GM19351 (cell line): Measurements from ENCODE around the gene PRKCA.

Experiments used
- ATAC-seq: cut with Tn5 transposase; IDR thresholded peaks from one replicate; pipeline ENCODE4 v1.9.1; 2021; ENCODE audit warnings: mild to moderate bottlenecking, moderate library complexity; ENCODE audit not compliant: unreplicated experiment

The PRKCA gene

GRCh38 chr17:66407864-66408263, 105.5 kb downstream of the PRKCA start:
- no peak for ATAC-seq

DNA sequence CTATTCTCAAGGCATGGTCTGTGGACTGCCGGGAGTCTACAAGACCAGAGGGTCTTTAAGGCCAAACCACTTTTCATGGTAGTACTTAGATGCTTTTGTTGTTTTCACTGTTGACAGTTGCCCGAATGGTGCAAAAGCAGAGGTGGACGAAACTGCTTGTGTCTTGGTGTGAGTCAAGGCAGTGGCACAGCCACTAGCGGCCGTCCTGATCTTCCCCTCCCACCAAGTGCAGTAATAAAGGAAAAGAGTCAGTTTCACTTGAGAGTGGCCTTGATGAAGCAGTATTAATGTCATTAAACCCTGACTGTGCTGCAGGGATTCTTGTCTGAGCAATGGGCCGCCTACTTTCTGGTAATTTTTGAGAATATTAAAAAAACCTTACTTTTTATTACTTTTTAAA, 109.1 kb downstream of the PRKCA start:
- ATAC-seq = no peak

- ATAC-seq = no peak
Observed at GRCh38 chr17:66412857-66413558, 110.6 kb downstream of the PRKCA start.

DNA sequence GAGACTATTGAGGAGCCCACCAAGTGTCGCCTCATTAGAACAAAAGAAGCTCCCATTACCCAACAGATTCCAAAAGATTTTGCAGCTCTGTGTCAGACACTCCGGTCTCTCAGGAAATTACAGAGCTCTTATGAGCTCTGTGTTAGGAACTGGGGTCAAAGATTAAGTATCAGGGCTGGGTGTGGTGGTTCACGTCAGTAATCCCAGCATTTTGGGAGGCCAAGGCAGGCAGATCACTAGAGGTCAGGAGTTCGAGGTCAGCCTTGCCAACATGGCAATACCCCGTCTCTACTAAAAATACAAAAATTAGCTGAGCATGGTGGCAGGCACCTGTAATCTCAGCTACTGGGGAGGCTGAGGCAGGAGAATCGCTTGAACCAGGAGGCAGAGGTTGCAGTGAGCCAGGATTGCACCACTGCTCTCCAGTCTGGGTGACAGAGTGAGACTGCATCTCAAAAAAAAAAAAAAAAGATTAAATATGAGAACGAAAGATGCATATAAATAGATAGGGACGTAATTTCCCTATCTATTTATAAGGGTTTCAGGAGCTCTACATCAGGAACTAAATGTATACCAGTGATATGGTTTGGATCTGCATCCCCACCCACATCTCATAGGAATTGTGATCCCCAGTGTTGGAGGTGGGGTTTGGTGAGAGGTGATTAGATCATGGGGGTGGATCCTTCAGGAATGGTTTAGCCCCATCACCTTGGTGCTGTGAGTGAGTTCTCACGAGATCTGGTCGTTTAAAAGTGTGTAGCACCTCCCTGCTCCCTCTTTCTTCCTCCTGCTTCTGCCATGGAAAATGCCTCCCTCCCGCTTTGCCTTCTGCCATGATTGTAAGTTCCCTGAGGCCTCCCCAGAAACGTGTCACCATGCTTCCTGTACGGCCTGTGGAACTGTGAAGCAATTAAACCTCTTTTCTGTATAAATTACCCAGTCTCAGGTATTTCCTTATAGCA, 111.4 kb downstream of the PRKCA start:
- ATAC-seq = no peak

DNA sequence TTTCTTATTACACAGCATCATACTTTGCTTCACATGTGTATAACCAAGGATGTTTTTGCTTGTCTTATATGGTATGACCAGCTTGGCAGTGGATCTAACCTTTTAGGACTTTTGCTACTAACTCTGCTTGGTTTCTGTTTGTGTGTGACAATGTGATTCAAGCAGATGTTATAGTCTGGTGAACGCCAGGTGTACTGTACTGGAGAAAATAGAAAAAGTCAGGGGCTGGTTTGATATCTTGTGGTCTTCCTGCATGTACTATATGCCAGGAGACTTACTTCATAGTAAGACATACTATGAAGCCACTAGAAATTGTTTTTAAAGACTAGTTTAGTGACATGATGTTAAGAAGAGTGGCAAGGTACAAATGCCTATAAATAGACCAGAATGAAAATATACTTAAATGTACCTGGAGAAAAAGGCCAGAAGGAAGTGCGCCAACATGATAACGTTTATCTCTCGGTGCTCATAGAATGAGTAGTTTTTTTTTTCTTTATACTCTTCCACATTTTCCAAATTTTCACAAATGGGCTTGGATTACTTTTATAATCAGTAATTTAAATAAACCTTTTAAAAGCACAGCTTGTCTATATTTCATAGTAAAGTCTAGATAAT, 112.3 kb downstream of the PRKCA start:
- ATAC-seq = no peak

DNA sequence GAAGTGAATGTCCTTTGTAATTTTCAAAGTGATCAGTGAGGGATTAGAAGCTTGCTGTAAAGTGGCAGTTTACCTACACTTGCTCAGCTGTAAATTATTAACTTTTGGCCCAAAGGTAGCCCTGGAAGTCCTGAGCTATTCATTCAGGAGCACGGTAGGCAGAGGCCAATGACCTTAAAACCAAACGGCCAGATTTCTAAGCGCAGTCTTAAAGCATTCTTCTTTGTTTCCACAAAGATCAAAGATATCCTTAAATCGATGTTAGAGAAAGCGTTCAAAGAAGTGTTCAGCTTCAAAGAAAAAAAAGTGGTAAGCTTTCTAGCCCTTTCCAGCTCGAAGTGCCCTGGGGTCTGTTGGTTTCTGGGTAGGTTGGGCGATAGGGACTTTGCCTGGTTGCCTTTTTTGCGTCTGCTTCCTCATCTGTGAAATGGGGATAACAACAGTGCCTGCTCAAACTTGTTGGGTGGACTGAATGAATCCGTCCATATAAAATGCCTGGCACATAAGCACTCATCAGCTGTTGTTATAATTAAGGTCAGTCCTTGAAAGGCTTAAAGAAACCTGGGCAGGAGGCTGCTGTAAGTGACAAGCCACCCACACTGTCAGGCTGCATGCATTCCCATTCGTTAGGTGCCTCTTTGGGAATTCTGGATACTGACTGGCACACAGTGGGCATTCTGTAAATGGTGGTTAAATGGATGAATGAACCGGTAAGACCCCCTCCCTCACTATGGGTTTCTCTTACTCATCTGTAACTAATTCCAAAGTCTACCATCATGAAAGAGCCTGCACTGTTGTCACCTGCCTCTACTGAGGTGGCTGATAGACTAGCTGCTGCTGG, 113.2 kb downstream of the PRKCA start:
- no peak for ATAC-seq

GRCh38 chr17:66416207-66416940, 114.0 kb downstream of the PRKCA start:
- no peak for ATAC-seq

GRCh38 chr17:66417300-66417719, 114.9 kb downstream of the PRKCA start:
- ATAC-seq = no peak

- no peak for ATAC-seq
Observed at GRCh38 chr17:66420961-66421371, 118.6 kb downstream of the PRKCA start.

GRCh38 chr17:66422186-66422585, 119.8 kb downstream of the PRKCA start:
- no peak for ATAC-seq

GRCh38 chr17:66423056-66423955, 120.9 kb downstream of the PRKCA start:
- no peak for ATAC-seq

GRCh38 chr17:66425756-66426396, 123.5 kb downstream of the PRKCA start:
- ATAC-seq = no peak

GRCh38 chr17:66426397-66427033, 124.1 kb downstream of the PRKCA start:
- ATAC-seq = peak; percentile 66

DNA sequence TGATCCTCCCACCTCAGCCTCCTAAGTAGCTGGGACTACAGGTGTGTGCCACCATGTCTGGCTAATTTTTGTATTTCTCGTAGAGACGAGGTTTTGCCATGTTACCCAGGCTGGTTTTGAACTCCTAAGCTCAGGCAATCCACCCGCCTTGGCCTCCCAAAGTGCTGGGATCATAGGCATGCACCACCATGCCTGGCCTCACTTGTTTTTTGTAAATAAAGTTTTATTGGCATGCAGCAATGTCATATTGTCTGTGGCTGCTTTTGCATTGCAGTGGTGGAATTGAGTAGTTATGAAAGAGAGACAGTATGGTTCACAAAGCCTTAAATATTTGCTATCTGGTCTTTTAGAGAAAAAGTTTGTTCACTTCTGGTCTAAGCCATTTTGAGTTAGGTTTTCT, 124.7 kb downstream of the PRKCA start:
- ATAC-seq = no peak

DNA sequence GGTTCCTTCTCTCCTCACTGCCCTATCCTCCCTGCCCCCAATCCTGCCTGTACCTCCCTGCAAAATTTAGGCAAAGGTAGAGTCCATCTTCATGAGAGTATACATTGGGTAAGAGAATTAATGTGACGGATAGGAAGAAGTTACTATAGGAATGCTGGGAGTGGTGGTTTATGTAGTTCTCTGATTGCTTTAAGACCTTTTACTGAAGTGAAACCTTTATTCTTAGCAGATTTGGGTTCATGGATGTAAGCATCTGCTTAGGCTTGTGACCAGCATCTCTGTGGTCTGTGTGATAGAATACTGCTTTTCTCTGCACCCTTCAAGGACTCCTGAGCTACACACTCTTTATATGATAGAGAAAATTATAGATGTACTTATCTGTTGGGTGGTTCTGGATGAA, 127.3 kb downstream of the PRKCA start:
- ATAC-seq = no peak

DNA sequence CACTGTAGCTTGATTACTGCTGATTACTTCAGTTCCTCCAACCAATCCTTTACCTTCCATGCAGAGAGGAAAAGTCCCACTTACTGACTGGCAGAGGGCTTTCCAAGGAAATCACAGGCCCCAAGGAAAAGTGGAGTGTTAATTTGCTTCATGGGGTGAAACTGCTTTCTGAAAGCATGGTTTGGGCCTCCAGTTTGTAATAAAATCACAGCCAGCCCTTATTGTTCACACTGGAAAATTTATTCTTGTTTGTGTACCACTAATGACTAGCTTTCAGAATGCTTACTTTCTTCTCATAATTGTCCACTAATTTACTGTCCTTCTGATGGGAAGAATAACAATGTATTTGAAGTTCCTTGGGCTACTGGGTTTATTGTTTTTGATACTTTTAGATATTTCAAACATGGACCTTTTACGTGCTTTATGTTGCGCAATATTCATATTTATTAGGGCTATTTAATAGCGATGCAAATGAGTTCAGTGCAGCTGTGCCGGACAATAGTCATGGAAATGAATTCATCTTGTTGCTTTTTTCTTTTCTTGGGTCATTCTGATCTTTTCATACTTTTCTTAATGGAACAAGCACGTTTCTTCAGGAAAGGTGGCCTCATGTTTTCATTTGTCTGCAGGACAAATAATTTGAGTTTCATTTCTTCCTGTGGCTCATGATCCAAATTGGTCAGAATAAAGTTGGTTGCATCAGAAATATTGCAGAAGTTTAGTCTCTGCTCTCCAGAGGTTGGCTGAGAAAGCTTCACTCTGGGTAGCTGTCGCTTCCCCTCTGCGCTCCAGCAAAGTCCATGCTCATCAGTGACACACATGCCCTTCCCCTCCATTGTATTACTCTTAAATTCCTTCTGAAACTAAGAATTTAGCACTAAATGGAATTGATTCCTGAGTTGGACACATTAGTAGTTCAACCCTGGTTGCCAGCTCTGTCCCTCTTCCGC, 128.7 kb downstream of the PRKCA start:
- no peak for ATAC-seq

GRCh38 chr17:66431910-66432309, 129.5 kb downstream of the PRKCA start:
- ATAC-seq = no peak
